ENCODE results near the gene TRIO. TPM values are rescaled to one million over a fixed set of nuclear protein-coding genes. Genes with fewer than 3 reads are reported as not detected.

Gene TRIO
- total and polyA plus RNA-seq, 4 donors, result 23.8 to 243 (median 110) TPM

GRCh38 chr5:14175381-14175780 is 32.2 kb downstream of the TRIO start:
- Histone ChIP-seq H3K4me3 (no peak overlapping the region), H3K4me1 (ENCODE audit: control insufficient read depth in 5 of 5, insufficient read depth in 5 of 5, low read length in 5 of 5) (peaks cover 11 to 51% (median 16%) of the 10 kb centered on the region in 5 donors), H3K9ac (ENCODE audit: insufficient read depth in 1 of 2, low read length in 2 of 2) (no peak overlapping the region), H3K9me3 (ENCODE audit: control insufficient read depth in 4 of 4, insufficient read depth in 3 of 4, low read length in 3 of 4) (no peaks in the 10 kb centered on the region), H3K36me3 (ENCODE audit: control insufficient read depth in 4 of 4, insufficient read depth in 4 of 4, low read length in 4 of 4) (no peaks in the 10 kb centered on the region), H3K27me3 (ENCODE audit: control insufficient read depth in 3 of 3, insufficient read depth in 3 of 3, low read length in 2 of 3) (no peaks in the 10 kb centered on the region), H3K27ac (ENCODE audit: low read depth in 1 of 2, low read length in 1 of 2) (no peak overlapping the region)
- DNase-seq, result no peak
- 83 to 86% methylated on average over 1 of the region's 1 CpG for WGBS, 2 donors
- ATAC-seq (ENCODE audit: insufficient read depth, low FRiP score), result no peak
- TF ChIP-seq, protein P1, sequence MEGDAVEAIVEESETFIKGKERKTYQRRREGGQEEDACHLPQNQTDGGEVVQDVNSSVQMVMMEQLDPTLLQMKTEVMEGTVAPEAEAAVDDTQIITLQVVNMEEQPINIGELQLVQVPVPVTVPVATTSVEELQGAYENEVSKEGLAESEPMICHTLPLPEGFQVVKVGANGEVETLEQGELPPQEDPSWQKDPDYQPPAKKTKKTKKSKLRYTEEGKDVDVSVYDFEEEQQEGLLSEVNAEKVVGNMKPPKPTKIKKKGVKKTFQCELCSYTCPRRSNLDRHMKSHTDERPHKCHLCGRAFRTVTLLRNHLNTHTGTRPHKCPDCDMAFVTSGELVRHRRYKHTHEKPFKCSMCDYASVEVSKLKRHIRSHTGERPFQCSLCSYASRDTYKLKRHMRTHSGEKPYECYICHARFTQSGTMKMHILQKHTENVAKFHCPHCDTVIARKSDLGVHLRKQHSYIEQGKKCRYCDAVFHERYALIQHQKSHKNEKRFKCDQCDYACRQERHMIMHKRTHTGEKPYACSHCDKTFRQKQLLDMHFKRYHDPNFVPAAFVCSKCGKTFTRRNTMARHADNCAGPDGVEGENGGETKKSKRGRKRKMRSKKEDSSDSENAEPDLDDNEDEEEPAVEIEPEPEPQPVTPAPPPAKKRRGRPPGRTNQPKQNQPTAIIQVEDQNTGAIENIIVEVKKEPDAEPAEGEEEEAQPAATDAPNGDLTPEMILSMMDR (IDR thresholded peaks at IDR 0.05; ENCODE audit: control extremely low read depth, extremely low read depth), result no peak

GRCh38 chr5:14176888-14177287 is 33.7 kb downstream of the TRIO start:
- H3K9me3 ChIP-seq (ENCODE audit: control insufficient read depth in 4 of 4, insufficient read depth in 3 of 4, low read length in 3 of 4), result no peaks in the 10 kb centered on the region
- no peak for DNase-seq
- peaks cover 6 to 48% (median 10%) of the 10 kb centered on the region in 5 donors for H3K4me1 ChIP-seq (ENCODE audit: control insufficient read depth in 5 of 5, insufficient read depth in 5 of 5, low read length in 5 of 5)
- TF ChIP-seq, protein P1 (IDR thresholded peaks at IDR 0.05; ENCODE audit: control extremely low read depth, extremely low read depth), result no peak
- no peak overlapping the region for H3K9ac ChIP-seq (ENCODE audit: insufficient read depth in 1 of 2, low read length in 2 of 2)
- no peak for ATAC-seq (ENCODE audit: insufficient read depth, low FRiP score)
- no peak overlapping the region for H3K4me3 ChIP-seq
- no peak overlapping the region for H3K27ac ChIP-seq (ENCODE audit: low read depth in 1 of 2, low read length in 1 of 2)
- H3K27me3 ChIP-seq (ENCODE audit: control insufficient read depth in 3 of 3, insufficient read depth in 3 of 3, low read length in 2 of 3), result no peaks in the 10 kb centered on the region
- no peaks in the 10 kb centered on the region for H3K36me3 ChIP-seq (ENCODE audit: control insufficient read depth in 4 of 4, insufficient read depth in 4 of 4, low read length in 4 of 4)
- 87 to 92% methylated on average over 2 of the region's 2 CpGs for WGBS, 2 donors

- no peak overlapping the region for H3K9ac ChIP-seq (ENCODE audit: insufficient read depth in 1 of 2, low read length in 2 of 2)
- ATAC-seq (ENCODE audit: insufficient read depth, low FRiP score) (no peak), DNase-seq (no peak)
- TF ChIP-seq, protein P1 (IDR thresholded peaks at IDR 0.05; ENCODE audit: control extremely low read depth, extremely low read depth), result no peak
- no peaks in the 10 kb centered on the region for H3K9me3 ChIP-seq (ENCODE audit: control insufficient read depth in 4 of 4, insufficient read depth in 3 of 4, low read length in 3 of 4)
- no peak overlapping the region for H3K4me3 ChIP-seq
- H3K36me3 ChIP-seq (ENCODE audit: control insufficient read depth in 4 of 4, insufficient read depth in 4 of 4, low read length in 4 of 4), result no peaks in the 10 kb centered on the region
- H3K4me1 ChIP-seq (ENCODE audit: control insufficient read depth in 5 of 5, insufficient read depth in 5 of 5, low read length in 5 of 5), result peaks cover 0 to 41% (median 6%) of the 10 kb centered on the region in 5 donors
- no peak overlapping the region for H3K27ac ChIP-seq (ENCODE audit: low read depth in 1 of 2, low read length in 1 of 2)
- no peaks in the 10 kb centered on the region for H3K27me3 ChIP-seq (ENCODE audit: control insufficient read depth in 3 of 3, insufficient read depth in 3 of 3, low read length in 2 of 3)
- 74 to 89% methylated on average over 3 of the region's 3 CpGs for WGBS, 2 donors
These were observed 34.5 kb downstream of the TRIO start for GRCh38 chr5:14177634-14178033.

GRCh38 chr5:14178091-14178490 is 34.9 kb downstream of the TRIO start:
- no peak for DNase-seq
- Histone ChIP-seq H3K4me1 (ENCODE audit: control insufficient read depth in 5 of 5, insufficient read depth in 5 of 5, low read length in 5 of 5) (peaks cover 0 to 38% (median 10%) of the 10 kb centered on the region in 5 donors), H3K36me3 (ENCODE audit: control insufficient read depth in 4 of 4, insufficient read depth in 4 of 4, low read length in 4 of 4) (no peaks in the 10 kb centered on the region), H3K9me3 (ENCODE audit: control insufficient read depth in 4 of 4, insufficient read depth in 3 of 4, low read length in 3 of 4) (no peaks in the 10 kb centered on the region), H3K4me3 (no peak overlapping the region), H3K27me3 (ENCODE audit: control insufficient read depth in 3 of 3, insufficient read depth in 3 of 3, low read length in 2 of 3) (no peaks in the 10 kb centered on the region), H3K27ac (ENCODE audit: low read depth in 1 of 2, low read length in 1 of 2) (peak overlapping the region in 1 of 2 donors; percentile 11), H3K9ac (ENCODE audit: insufficient read depth in 1 of 2, low read length in 2 of 2) (no peak overlapping the region)
- 72 to 77% methylated on average over 4 of the region's 4 CpGs for WGBS, 2 donors
- no peak for ATAC-seq (ENCODE audit: insufficient read depth, low FRiP score)
- TF ChIP-seq, protein P1 (IDR thresholded peaks at IDR 0.05; ENCODE audit: control extremely low read depth, extremely low read depth), result no peak

All from lung (tissue), 12 donors.